Activated naive CD8-positive, alpha-beta T cell treated with anti-CD3 and anti-CD28 coated beads, Interleukin-2, amount 10 ng/mL, durations not matched to agents 7 days and 5 days (primary cell): ENCODE measurements around the gene PBLD. TPM values are rescaled to one million over a fixed set of nuclear protein-coding genes. Genes with fewer than 3 reads are reported as not detected.
A peak's percentile ranks its signal among the peaks of the same experiment; 100 is the strongest.

Experiments
- ATAC-seq: fragments of 150-1000 bp; cut with Tn5 transposase; one replicate; pipeline ENCODE4 v1.10.0; 2021; ENCODE audit warnings: low read depth, moderate library complexity
- POLR2A ChIA-PET: fragments of 350-600 bp; sonication (Branson Sonifier 250); formaldehyde crosslinking; loops from one replicate; lab custom pipeline; 2021; ENCODE audit warnings: antibody characterized with exemption; lab: Charles Lee
- DNase-seq: peaks from one replicate; pipeline ENCODE4 v3.0.0; 2021
- H3K27ac Mint-ChIP-seq: one replicate; pipeline ENCODE4 v1.8.0; 2022; ENCODE audit warnings: mild to moderate bottlenecking, mixed read lengths
- H3K27me3 Mint-ChIP-seq: one replicate; pipeline ENCODE4 v1.8.0; 2022; ENCODE audit warnings: mild to moderate bottlenecking, moderate library complexity, mixed read lengths
- H3K36me3 Mint-ChIP-seq: one replicate; pipeline ENCODE4 v1.8.0; 2021; ENCODE audit warnings: mild to moderate bottlenecking, mixed read lengths
- H3K4me1 Mint-ChIP-seq: one replicate; pipeline ENCODE4 v1.8.0; 2021; ENCODE audit warnings: mixed read lengths
- H3K4me3 Mint-ChIP-seq: one replicate; pipeline ENCODE4 v1.8.0; 2022; ENCODE audit warnings: mild to moderate bottlenecking, moderate library complexity, mixed read lengths
- H3K9me3 Mint-ChIP-seq: one replicate; pipeline ENCODE4 v1.8.0; 2021; ENCODE audit warnings: mixed read lengths
- total RNA-seq, 2 experiments: library from RNA; stranded (reverse); gene quantifications; one replicate each; pipeline ENCODE4 v1.2.3, GENCODE V29; 2021

The PBLD gene
- total RNA-seq: 1 to 10 TPM; 1.6 to 1.9 TPM

DNA sequence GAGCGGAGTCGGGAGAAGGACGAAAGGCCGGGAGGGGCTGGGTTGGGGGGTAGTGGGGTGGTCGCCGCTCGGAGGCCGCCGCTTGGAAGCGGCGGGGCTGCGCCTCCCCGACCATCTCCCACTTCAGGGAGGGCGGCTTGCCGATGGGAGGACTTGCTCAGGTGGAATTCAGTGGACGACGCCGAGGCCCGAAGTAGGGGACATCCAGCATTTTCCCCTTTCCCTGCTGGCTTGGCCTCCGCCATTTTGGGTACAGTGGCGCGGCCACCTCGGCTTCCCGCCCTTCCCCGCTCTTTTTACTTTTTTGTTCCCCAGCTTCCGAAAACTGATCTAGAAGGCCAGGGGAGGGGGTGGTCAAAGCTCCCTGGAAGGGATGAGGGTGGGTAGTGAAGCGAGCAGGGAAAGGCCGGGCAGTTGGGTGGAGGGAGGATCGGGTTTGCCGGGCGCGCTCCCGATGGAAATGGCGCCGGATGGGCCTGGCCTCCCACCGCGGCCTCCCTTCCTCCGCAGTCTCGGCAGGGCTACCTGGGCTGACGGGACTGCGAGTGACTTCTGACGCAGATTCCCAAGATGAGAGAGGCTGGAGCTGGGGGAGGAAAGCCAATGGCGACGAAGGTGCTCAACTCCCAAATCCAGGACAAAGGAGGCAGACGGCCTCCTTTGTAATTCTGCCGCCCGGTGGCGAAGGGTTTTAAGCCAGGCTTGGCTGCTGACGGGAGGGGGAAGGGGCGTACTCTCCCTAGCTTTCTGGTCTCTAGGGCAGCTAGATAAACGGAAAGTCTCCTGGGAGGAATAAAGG, at the start of gene PBLD:
Gene PBLD, minus strand, starts transcription at position 670 of the 799 bp plus-strand sequence. CDS start 26,084 bp downstream, outside the sequence.
- no peaks in the 10 kb centered on the region for H3K27me3 Mint-ChIP-seq
- H3K27ac Mint-ChIP-seq: peak within 1 kb of the TSS; percentile 100
- POLR2A ChIA-PET: interaction anchor here (0.6 to 4.6 kb wide), 31 partner anchors 9 to 667 kb away, joined by 3 to 60 read pairs (median 4); partner anchors contain the start of genes CCAR1, DNAJC12, HERC4 and RUFY2
- peak within 1 kb of the TSS; percentile 99 for H3K4me3 Mint-ChIP-seq
- H3K36me3 Mint-ChIP-seq: peaks cover 29% of the 10 kb centered on the region
- H3K4me1 Mint-ChIP-seq: peaks cover 44% of the 10 kb centered on the region
- ATAC-seq (peak; percentile 19), DNase-seq (peak; percentile 79)
- H3K9me3 Mint-ChIP-seq: no peaks in the 10 kb centered on the region

DNA sequence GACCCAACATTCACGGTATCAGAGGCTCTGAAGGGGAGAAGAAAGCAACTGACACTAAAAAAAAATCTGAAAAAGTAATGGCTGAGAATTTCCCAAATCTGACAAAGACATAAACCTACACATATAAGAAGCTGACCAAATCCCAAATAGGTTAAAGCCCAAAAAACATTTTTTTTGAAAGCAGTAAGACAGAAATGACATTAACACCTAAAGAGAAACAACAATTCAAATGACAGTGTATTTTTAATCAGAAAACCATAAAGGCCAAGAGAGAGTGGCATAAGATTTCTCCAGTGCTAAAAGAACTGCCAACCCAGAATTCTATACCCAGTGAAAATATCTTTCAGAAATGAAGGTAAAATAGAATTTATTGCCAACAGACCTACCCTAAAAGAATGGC, 38.9 kb upstream of the PBLD start:
- H3K36me3 Mint-ChIP-seq: peaks cover 45% of the 10 kb centered on the region

DNA sequence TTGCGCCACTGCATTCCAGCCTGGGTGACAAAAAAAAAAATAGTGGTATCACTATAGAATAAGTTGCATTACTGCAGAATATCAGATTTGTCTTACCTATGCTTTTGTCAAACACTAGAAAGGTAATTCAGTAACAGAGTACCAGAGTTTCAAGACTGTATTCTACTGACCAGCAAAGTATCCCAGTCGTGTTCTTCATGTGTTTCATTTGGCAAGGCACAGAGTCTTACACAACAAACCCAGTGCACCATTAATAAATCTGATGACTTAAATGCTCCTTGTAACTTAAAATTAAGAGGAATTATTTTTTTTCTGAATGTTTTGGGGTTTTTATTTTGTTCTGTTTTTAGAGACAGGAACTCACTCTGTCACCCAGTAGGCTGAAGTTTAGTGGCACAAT, 34.4 kb upstream of the PBLD start:
- peaks cover 2% of the 10 kb centered on the region for H3K4me1 Mint-ChIP-seq
- DNase-seq (no peak), ATAC-seq (no peak)
- no peak overlapping the region for H3K27ac Mint-ChIP-seq
- H3K9me3 Mint-ChIP-seq: peaks cover 6% of the 10 kb centered on the region
- no peak overlapping the region for H3K4me3 Mint-ChIP-seq
- H3K36me3 Mint-ChIP-seq: peaks cover 21% of the 10 kb centered on the region
- POLR2A ChIA-PET: no interaction called here
- no peaks in the 10 kb centered on the region for H3K27me3 Mint-ChIP-seq

More for the DNA sequence above, 38.9 kb upstream of the PBLD start:
- Mint-ChIP-seq H3K27me3 (no peaks in the 10 kb centered on the region), H3K4me1 (no peaks in the 10 kb centered on the region), H3K9me3 (peaks cover 9% of the 10 kb centered on the region), H3K4me3 (no peak overlapping the region), H3K27ac (no peak overlapping the region)
- DNase-seq (no peak), ATAC-seq (no peak)
- POLR2A ChIA-PET: no interaction called here

DNA sequence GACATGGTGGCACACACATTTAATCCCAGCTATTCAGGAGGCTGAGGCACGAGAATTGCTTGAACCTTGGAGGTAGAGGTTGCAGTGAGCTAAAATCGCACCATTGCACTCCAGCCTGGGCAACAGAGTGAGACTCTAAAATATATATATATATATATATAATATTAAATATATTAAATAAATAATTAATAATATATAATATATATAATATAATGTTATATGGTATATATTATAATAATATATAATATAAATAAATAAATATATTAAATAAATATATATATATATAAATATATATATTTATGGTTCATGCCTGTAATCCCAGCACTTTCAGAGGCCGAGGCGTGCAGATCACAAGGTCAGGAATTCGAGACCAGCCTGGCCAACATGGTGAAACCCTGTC, 33.9 kb upstream of the PBLD start:
- no peak for DNase-seq
- no peaks in the 10 kb centered on the region for H3K27me3 Mint-ChIP-seq
- ATAC-seq: no peak
- no peak overlapping the region for H3K27ac Mint-ChIP-seq
- H3K36me3 Mint-ChIP-seq: peaks cover 18% of the 10 kb centered on the region
- peaks cover 2% of the 10 kb centered on the region for H3K4me1 Mint-ChIP-seq
- H3K4me3 Mint-ChIP-seq: no peak overlapping the region
- peaks cover 6% of the 10 kb centered on the region for H3K9me3 Mint-ChIP-seq
- POLR2A ChIA-PET: no interaction called here

- DNase-seq (no peak), ATAC-seq (no peak)
- Mint-ChIP-seq H3K9me3 (peaks cover 3% of the 10 kb centered on the region), H3K27me3 (no peaks in the 10 kb centered on the region), H3K27ac (no peak overlapping the region), H3K4me1 (peaks cover 2% of the 10 kb centered on the region), H3K36me3 (peaks cover 10% of the 10 kb centered on the region), H3K4me3 (no peak overlapping the region)
- POLR2A ChIA-PET: no interaction called here
These were observed 32.9 kb upstream of the PBLD start for GRCh38 chr10:68365611-68366010.

GRCh38 chr10:68364101-68364886, 31.6 kb upstream of the PBLD start:
- Mint-ChIP-seq H3K4me3 (no peak overlapping the region), H3K27me3 (no peaks in the 10 kb centered on the region), H3K36me3 (peaks cover 5% of the 10 kb centered on the region), H3K27ac (no peak overlapping the region), H3K4me1 (peaks cover 2% of the 10 kb centered on the region), H3K9me3 (no peaks in the 10 kb centered on the region)
- POLR2A ChIA-PET: no interaction called here
- no peak for DNase-seq
- ATAC-seq: no peak

- H3K4me3 Mint-ChIP-seq: no peak overlapping the region
- no peaks in the 10 kb centered on the region for H3K9me3 Mint-ChIP-seq
- ATAC-seq: no peak
- DNase-seq: no peak
- H3K27me3 Mint-ChIP-seq: no peaks in the 10 kb centered on the region
- H3K4me1 Mint-ChIP-seq: peaks cover 2% of the 10 kb centered on the region
- H3K36me3 Mint-ChIP-seq: peaks cover 4% of the 10 kb centered on the region
- POLR2A ChIA-PET: no interaction called here
- H3K27ac Mint-ChIP-seq: no peak overlapping the region
These were observed 29.9 kb upstream of the PBLD start for GRCh38 chr10:68362590-68362989.

- no peak for DNase-seq
- H3K4me1 Mint-ChIP-seq: peaks cover 2% of the 10 kb centered on the region
- no peak overlapping the region for H3K27ac Mint-ChIP-seq
- H3K9me3 Mint-ChIP-seq: no peaks in the 10 kb centered on the region
- no peak overlapping the region for H3K4me3 Mint-ChIP-seq
- ATAC-seq: no peak
- POLR2A ChIA-PET: no interaction called here
- no peaks in the 10 kb centered on the region for H3K27me3 Mint-ChIP-seq
- H3K36me3 Mint-ChIP-seq: peaks cover 5% of the 10 kb centered on the region
These were observed 26.5 kb upstream of the PBLD start for GRCh38 chr10:68359189-68359588.

DNA sequence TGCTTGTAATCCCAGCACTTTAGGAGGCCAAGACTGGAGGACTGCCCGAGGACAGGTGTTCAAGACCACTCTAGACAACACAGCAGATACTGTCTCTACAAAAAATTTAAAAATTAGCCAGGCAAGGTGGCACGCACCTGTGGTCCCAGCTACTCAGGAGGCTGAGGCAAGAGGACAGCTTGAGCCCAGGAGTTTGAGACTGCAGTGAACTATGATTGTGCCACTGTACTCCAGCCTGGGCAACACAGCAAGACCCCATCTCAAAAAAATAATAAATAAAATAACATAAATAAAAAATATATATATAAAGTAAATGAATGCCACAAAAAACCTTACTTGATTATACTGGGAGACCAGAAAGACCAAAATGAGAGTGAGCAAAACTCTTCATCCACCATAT, 20.8 kb upstream of the PBLD start:
- Mint-ChIP-seq H3K27me3 (no peaks in the 10 kb centered on the region), H3K9me3 (no peaks in the 10 kb centered on the region), H3K4me3 (no peak overlapping the region), H3K36me3 (peaks cover 15% of the 10 kb centered on the region), H3K27ac (no peak overlapping the region), H3K4me1 (no peaks in the 10 kb centered on the region)
- no peak for DNase-seq
- POLR2A ChIA-PET: no interaction called here
- no peak for ATAC-seq

DNA sequence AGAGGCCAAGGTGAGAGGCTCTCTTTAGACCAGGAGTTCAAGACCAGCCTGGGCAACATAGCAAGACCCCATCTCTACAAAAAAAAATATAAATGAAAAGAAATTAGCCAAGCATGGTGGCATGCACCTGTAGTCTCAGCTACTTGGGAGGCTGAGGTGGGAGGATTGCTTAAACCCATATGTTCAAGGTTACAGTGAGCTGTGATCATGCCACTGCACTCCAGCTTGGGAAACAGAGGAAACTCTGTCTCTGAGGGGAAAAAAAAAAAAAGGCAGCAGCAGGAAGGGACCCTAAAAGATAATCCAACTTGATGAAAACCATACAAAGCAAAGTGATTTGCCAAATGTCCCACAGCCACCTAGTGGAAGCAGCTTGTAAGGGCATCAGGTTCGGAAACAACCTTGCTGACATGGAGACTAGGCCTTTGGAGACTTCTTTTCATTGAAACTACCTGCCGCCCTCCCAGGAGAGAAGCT, 15.6 kb upstream of the PBLD start:
- no peaks in the 10 kb centered on the region for H3K9me3 Mint-ChIP-seq
- no peaks in the 10 kb centered on the region for H3K27me3 Mint-ChIP-seq
- no peak overlapping the region for H3K27ac Mint-ChIP-seq
- DNase-seq: peak; percentile 36
- POLR2A ChIA-PET: interaction anchor here (0.6 to 1.6 kb wide), 5 partner anchors 9 to 402 kb away, joined by 3 to 10 read pairs (median 4); partner anchors contain the start of genes HNRNPH3 and PBLD
- no peak overlapping the region for H3K4me3 Mint-ChIP-seq
- peak; percentile 62 for ATAC-seq
- H3K4me1 Mint-ChIP-seq: peaks cover 3% of the 10 kb centered on the region
- H3K36me3 Mint-ChIP-seq: peaks cover 27% of the 10 kb centered on the region

DNA sequence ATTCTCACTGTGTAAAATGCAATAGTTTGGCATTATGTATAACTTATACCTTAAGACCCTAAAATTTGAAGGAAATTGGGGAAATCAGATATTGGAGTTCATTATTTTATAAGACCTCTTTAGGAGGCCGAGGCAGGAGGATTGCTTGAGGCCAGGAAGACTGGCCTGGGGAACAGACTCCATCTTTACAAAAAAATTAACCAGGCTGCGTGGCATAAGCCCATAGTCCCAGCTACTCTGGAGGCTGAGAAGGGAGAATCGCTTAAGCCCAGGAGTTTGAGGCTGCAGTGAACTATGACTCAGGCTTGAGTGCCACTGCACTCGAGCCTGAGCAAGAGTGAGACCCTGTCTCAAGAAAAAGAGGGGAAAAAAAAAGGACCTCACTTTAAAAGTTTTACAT, 14.0 kb upstream of the PBLD start:
- Mint-ChIP-seq H3K36me3 (peaks cover 28% of the 10 kb centered on the region), H3K9me3 (no peaks in the 10 kb centered on the region), H3K27me3 (no peaks in the 10 kb centered on the region), H3K4me1 (peaks cover 3% of the 10 kb centered on the region), H3K27ac (peak overlapping the region; percentile 54), H3K4me3 (no peak overlapping the region)
- ATAC-seq (no peak), DNase-seq (no peak)
- POLR2A ChIA-PET: interaction anchor here (0.6 to 1.2 kb wide), 3 partner anchors 14 to 497 kb away, joined by 3 read pairs; partner anchors contain the start of gene PBLD

DNA sequence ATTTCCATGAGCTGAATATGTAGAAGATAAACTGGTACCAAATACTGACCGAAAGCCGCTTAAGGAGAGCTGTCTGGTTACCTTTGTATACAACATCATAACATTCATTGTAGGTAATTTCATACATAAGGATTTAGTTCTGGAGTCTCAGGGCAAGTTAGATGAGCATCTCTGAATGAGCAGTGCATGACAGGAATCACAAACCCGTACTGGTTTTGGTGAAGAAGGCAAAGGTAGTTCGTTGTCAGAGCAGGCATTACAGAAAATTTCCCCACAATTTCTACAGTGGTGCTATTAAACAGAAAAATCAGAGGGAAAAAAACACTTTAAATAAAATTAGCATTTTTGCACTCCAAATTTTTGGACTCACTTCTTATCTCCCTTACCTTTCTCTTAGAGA, 12.9 kb upstream of the PBLD start:
- peaks cover 3% of the 10 kb centered on the region for H3K4me1 Mint-ChIP-seq
- POLR2A ChIA-PET: no interaction called here
- H3K27ac Mint-ChIP-seq: no peak overlapping the region
- H3K27me3 Mint-ChIP-seq: no peaks in the 10 kb centered on the region
- ATAC-seq: no peak
- H3K4me3 Mint-ChIP-seq: no peak overlapping the region
- no peaks in the 10 kb centered on the region for H3K9me3 Mint-ChIP-seq
- no peak for DNase-seq
- H3K36me3 Mint-ChIP-seq: peaks cover 35% of the 10 kb centered on the region

GRCh38 chr10:68342909-68343516, 10.3 kb upstream of the PBLD start:
- H3K9me3 Mint-ChIP-seq: no peaks in the 10 kb centered on the region
- no peaks in the 10 kb centered on the region for H3K27me3 Mint-ChIP-seq
- POLR2A ChIA-PET: no interaction called here
- DNase-seq: no peak
- no peak overlapping the region for H3K4me3 Mint-ChIP-seq
- ATAC-seq: no peak
- H3K36me3 Mint-ChIP-seq: peaks cover 40% of the 10 kb centered on the region
- no peak overlapping the region for H3K27ac Mint-ChIP-seq
- peaks cover 7% of the 10 kb centered on the region for H3K4me1 Mint-ChIP-seq
